GM12891 (cell line): ENCODE measurements around the gene ABI3.
"Not testable (repeated sequence)": the region's sequence is repeated elsewhere in the genome, so short reads cannot be mapped to it uniquely, and the experiment has no call there.

Source experiments
- DNase-seq: peaks from one replicate; pipeline ENCODE4 v3.0.0; 2011; ENCODE audit warnings: low spot score; ENCODE audit not compliant: insufficient read length
- FAIRE-seq: peaks from 2 replicates; lab custom pipeline; 2011; peaks lifted over from hg19 to GRCh38; lab: Jason Lieb, UNC
- PAX5 ChIP-seq: IDR thresholded peaks from 2 replicates; pipeline ENCODE4 v1.6.1; 2011; ENCODE audit warnings: low read length, moderate library complexity, mild to moderate bottlenecking; ENCODE audit not compliant: insufficient read depth, severe bottlenecking
- POLR2A ChIP-seq: IDR thresholded peaks from 2 replicates; pipeline ENCODE4 v1.6.1; 2011; ENCODE audit warnings: low read depth, low read length, control low read depth
- POLR2AphosphoS5 ChIP-seq: IDR thresholded peaks from 2 replicates; pipeline ENCODE4 v1.6.1; 2011; ENCODE audit warnings: low read depth, low read length, control low read depth
- POU2F2 ChIP-seq: IDR thresholded peaks from 2 replicates; pipeline ENCODE4 v1.6.1; 2011; ENCODE audit warnings: low read depth, mild to moderate bottlenecking, control low read depth, low read length, moderate library complexity
- SPI1 ChIP-seq: IDR thresholded peaks from 2 replicates; pipeline ENCODE4 v1.6.1; 2011; ENCODE audit warnings: low read depth, low read length, control low read depth
- TAF1 ChIP-seq: IDR thresholded peaks from 2 replicates; pipeline ENCODE4 v1.6.1; 2011; ENCODE audit warnings: low read depth, low read length, control low read depth

The ABI3 gene

GRCh38 chr17:49254066-49254465 lies 43.6 kb downstream of the ABI3 start:
- TF ChIP-seq SPI1 = no peak
- TF ChIP-seq POU2F2 = no peak
- TF ChIP-seq PAX5 = no peak
- TF ChIP-seq POLR2A = no peak
- TF ChIP-seq TAF1 = no peak
- TF ChIP-seq POLR2AphosphoS5 = no peak
- DNase-seq = no peak
- no peak for FAIRE-seq

GRCh38 chr17:49255125-49255524 lies 44.6 kb downstream of the ABI3 start:
- FAIRE-seq = no peak
- TF ChIP-seq TAF1 (no peak), POLR2AphosphoS5 (no peak), PAX5 (no peak), POU2F2 (no peak), POLR2A (no peak), SPI1 (no peak)
- no peak for DNase-seq

GRCh38 chr17:49258394-49258793 lies 47.9 kb downstream of the ABI3 start:
- no peak for TF ChIP-seq POLR2A
- TF ChIP-seq POU2F2 = no peak
- no peak for TF ChIP-seq PAX5
- TF ChIP-seq TAF1 = no peak
- FAIRE-seq = no peak
- DNase-seq = no peak

- TF ChIP-seq POU2F2 = no peak
- TF ChIP-seq POLR2A = no peak
- TF ChIP-seq SPI1 = no peak
- TF ChIP-seq TAF1 = no peak
- TF ChIP-seq PAX5 = no peak
- no peak for TF ChIP-seq POLR2AphosphoS5
- FAIRE-seq = no peak
- no peak for DNase-seq
These were observed 49.1 kb downstream of the ABI3 start for GRCh38 chr17:49259663-49260010.

- TF ChIP-seq TAF1 (no peak), POLR2A (no peak), SPI1 (no peak), POLR2AphosphoS5 (no peak), PAX5 (no peak), POU2F2 (no peak)
- FAIRE-seq (no peak), DNase-seq (peak; percentile 53)
These were observed 49.7 kb downstream of the ABI3 start for GRCh38 chr17:49260011-49260816.

- DNase-seq (no peak), FAIRE-seq (no peak)
- TF ChIP-seq POU2F2 (no peak), PAX5 (no peak), POLR2AphosphoS5 (no peak), TAF1 (no peak), SPI1 (no peak), POLR2A (no peak)
These were observed 50.3 kb downstream of the ABI3 start for GRCh38 chr17:49260817-49261291.

- not testable (repeated sequence) for DNase-seq, FAIRE-seq
These were observed 51.0 kb downstream of the ABI3 start for GRCh38 chr17:49261540-49261939.

GRCh38 chr17:49266233-49266632 lies 55.7 kb downstream of the ABI3 start:
- DNase-seq (no peak), FAIRE-seq (no peak)
- TF ChIP-seq PAX5 = no peak
- TF ChIP-seq POLR2A = no peak
- no peak for TF ChIP-seq SPI1
- no peak for TF ChIP-seq POLR2AphosphoS5
- TF ChIP-seq TAF1 = no peak
- TF ChIP-seq POU2F2 = no peak

- TF ChIP-seq POLR2A (no peak), PAX5 (no peak), POU2F2 (no peak), POLR2AphosphoS5 (no peak), SPI1 (no peak), TAF1 (no peak)
- no peak for DNase-seq
- FAIRE-seq = no peak
These were observed 57.4 kb downstream of the ABI3 start for GRCh38 chr17:49267912-49268311.

- no peak for DNase-seq
- no peak for FAIRE-seq
- no peak for TF ChIP-seq SPI1
- no peak for TF ChIP-seq POU2F2
- no peak for TF ChIP-seq TAF1
- no peak for TF ChIP-seq POLR2AphosphoS5
- TF ChIP-seq PAX5 = no peak
- TF ChIP-seq POLR2A = no peak
These were observed 58.8 kb downstream of the ABI3 start for GRCh38 chr17:49269356-49269755.
